GM21390 (cell line): Measurements from ENCODE around the gene ZNF423.
"Not testable (repeated sequence)": the region's sequence is repeated elsewhere in the genome, so short reads cannot be mapped to it uniquely, and the experiment has no call there.

Experiments
- ATAC-seq: cut with Tn5 transposase; IDR thresholded peaks from one replicate; pipeline ENCODE4 v1.9.1; 2021; ENCODE audit not compliant: unreplicated experiment

Gene ZNF423

GRCh38 chr16:49698931-49699840, 156.7 kb downstream of the ZNF423 start:
- ATAC-seq: no peak

DNA sequence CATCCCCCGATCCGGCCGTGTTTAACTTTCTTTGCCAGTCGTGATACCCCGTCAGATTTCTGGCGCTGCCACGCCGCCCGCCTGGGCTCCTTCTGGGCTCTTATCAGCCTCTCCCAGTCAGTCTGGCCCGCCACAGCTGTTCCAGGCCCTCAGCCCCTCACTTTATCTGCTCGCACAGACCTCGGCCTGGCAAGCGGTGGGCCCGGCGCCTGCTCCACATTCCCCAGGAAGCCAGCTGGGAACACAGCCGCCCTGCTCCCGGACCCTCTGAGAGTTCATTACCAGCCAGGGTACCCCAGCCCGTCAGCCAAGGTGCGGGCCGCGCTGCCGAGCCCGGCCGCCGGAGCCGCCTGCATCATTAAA, 157.5 kb downstream of the ZNF423 start:
- ATAC-seq: no peak

DNA sequence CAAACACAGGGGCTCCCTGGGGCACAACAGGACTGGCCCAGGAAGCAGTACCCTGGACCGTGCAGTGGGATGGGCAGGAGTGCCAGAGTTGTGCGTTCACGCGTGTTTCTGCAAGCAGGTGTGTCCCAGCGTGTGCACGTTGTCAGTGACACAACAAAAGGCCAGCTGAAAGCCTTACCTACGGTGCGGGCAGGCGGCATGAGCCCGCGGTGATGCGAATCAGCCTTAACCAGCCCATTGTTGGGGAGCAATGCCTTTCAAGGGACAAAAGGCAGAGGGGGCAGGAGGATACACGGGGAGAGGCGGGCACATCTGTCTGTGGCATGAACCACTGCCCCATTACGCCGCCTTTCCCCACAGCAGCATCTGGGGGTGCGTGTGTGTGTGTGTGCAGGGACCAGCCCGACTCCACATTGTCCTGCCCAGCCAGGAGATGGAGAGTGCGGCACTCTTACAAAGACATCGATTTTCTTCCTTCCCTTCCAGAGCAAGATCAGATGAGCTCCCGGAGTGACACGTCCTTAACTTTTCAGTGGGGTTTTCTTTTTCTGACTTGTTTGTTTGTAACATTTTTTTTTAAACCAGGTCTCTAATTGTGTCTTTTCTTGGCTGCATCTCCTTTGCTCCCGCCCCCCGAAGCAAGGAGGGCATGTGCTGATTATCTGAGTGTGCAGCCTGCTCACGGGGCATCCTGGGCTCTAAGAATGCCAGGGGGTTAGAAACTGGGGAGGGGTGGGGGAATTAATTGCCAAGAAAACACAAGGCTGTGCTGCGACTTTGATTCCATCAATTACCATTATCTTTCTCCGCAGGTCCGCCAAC, 158.1 kb downstream of the ZNF423 start:
- no peak for ATAC-seq

DNA sequence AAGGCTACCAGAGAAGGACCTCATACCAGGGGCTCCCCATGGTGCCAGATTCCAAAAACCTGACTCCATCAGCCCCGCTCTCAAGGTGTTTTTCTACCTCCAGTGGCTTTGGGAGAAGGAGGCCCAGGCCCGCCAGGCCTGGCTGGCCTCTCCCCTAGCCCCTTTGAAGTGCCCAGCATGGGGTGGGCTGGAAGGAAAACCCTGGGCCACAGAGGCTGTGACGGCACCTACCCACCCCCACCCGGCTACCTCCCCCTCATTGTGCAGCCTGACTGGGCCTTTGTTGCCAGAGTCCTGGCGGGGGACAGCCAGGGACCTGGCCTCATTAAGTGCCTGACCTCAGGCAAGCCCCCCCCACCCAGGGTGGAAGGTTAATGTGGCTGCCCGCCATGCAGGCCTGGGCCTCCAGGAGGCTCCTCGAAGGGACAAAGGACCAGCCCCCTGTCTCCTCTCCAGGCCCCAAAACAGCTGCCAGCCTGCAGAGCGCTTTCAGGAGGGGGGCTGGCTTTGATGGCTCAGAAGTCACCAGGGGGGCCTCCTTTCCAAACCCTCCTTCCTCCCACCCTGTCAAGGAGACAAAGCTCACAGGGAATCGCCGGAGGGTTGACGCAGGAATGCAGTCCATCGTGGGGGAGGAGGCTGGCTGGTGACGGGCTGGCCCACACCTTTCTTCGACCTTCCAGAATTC, 159.4 kb downstream of the ZNF423 start:
- ATAC-seq: no peak

GRCh38 chr16:49695782-49696413, 160.0 kb downstream of the ZNF423 start:
- ATAC-seq: no peak

DNA sequence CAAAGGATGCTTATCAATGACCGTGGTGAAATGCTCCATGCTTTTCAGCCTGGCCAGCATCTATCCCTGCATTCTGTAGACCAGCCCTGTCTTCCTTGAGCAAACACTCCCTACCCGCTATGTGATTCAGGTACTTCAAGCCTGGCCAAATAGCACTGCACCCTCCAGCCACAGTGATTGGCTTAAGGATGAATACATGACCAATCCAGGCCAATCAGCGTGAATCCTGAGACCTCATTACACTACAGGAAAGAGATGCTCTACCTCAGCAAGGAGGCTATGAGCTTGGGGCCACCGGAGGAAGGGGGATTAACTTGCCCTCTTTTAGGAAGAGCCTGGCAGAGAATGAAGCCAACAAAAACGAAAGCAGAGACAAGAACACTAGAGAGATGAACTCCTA, 162.5 kb downstream of the ZNF423 start:
- no peak for ATAC-seq

- no peak for ATAC-seq
These were observed 165.1 kb downstream of the ZNF423 start for GRCh38 chr16:49690778-49691177.

DNA sequence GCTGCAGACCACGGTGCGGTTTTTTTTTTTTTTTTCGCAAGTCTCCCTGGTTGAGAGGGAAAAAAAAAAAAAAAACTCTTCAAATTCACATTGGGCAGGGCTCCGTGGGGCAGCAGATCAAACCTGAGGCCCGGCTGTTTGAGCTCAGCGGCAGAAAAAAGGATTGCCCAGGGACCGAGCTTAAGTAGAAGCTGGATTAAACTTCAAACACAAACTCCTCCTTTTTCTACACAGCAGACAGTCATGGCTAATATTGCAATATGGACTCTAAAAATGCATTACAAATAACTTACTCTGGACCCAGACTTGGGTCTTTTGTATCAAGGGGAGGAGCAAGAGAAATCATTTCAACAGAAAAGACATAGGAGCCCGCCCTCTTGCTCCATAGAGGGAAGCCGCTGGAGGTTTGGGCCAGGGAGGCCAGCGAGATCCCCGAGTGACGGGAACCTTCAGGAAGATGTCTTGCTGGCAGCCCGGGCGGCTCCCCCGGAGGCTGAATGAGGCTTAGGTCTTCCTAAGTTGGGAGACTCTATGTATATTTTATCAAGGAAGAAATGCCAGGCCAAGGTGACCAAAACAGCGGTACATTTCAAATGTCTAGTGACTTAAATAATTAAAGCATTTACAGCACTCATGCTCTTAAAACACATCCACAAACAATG, 167.7 kb downstream of the ZNF423 start:
- no peak for ATAC-seq

GRCh38 chr16:49687476-49688002, 168.4 kb downstream of the ZNF423 start:
- ATAC-seq: no peak

- no peak for ATAC-seq
These were observed 171.2 kb downstream of the ZNF423 start for GRCh38 chr16:49684696-49685095.

DNA sequence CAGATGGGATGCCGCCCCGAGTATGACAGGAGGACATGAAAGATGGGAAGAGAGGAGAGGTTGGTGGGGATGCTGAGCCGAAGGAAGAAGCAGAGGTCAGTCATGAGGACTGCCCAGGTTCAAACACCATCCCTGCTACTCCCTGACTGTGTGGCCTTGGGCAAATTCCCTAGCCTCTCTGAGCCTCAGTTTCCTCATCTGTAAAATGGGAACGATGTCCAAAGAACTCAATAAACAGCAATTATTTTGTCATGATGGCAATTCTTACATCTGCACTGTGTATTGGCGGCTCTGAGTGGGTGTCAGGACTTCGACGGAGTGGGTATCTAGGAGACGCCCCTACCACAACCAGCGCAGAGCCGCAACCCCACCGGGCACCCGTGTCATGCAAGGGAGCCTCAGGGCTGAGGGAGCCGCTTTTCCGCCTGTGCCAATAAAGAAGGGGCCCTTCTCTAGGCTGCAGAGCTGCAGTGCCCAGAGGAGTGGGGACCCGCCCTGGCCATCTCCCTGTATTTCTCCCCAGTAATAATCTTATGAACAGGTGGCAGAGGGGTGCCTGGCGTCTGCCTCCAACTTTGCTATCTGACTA, 173.2 kb downstream of the ZNF423 start:
- ATAC-seq: no peak

- no peak for ATAC-seq
These were observed 174.6 kb downstream of the ZNF423 start for GRCh38 chr16:49681217-49681883.

- ATAC-seq: no peak
These were observed 176.8 kb downstream of the ZNF423 start for GRCh38 chr16:49679095-49679494.

DNA sequence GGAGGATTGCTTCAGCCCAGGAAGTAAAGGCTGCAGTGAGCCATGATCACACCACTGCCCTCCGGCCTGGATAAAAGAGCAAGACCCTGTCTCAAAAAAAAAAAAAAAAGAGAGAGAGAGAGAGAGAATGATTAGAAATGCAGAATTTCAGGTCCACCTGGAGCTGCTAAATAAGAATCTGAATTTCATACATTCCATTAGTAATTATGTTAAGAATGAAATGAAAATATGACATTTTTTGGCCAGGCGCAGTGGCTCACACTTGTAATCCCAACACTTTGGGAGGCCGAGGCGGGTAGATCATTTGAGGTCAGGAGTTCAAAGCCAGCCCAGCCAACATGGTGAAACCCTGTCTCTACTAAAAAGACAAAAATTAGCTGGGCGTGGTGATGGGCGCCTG, 178.3 kb downstream of the ZNF423 start:
- ATAC-seq: not testable (repeated sequence)

DNA sequence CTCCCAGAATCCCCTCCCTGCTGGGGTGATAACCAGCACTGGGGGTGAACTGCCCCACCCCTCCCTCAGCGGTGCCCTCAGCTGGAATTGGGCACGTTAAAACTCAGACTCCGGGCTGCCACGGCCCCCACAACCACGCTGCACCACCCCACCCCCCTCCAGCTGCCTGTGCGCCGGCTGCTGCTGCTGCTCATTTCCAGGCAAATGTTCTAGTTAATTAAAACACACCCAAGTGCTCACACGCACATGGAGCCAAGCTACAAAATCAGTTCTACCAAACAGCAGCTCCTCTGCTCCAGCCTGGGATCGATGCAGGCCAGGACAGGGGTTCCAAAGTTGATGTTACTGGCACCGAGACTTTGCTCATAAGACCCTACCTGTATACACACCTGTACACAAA, 180.5 kb downstream of the ZNF423 start:
- no peak for ATAC-seq

DNA sequence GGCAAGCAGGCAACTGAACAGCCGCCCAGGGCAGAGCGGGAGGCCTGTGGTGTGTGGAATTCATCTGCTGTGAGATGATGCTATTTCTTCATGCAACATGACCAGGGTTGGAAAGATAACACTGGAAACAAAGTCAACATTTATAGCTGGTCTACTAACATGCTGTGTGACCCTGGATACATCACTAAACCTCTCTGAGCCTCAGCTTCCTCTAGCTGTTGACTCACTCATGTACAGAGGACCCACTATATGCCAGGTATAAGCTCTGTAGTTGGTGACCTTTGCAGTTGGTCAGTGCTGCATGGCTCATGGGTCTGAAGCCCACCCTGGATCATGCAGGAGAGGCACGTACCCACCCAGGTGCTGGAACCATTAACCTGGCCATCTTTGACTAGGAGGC, 180.9 kb downstream of the ZNF423 start:
- no peak for ATAC-seq

DNA sequence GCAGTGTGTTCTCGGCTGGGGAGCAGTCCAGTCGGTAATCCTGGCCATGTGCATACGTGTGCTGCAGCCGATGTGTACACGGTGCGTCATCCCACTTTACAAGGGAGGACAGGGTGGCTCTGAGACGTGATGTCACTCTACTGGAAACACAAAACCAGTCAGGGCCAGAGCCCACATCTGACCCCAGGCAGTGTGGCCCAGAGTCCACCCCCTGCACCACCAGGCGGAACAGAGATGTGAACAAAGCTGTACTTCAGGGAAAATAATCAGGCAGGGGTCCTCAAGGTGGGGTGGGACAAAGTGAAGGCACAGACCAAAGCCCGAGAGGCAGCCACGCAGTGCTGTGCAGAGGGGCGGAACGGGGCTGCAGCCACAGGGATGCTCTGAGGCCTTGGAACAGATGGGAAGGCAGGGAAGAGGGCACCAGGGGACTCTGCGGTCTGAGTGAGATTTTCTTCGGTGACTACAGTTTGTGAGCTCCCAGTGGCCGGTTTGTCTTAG, 181.5 kb downstream of the ZNF423 start:
- ATAC-seq: no peak

DNA sequence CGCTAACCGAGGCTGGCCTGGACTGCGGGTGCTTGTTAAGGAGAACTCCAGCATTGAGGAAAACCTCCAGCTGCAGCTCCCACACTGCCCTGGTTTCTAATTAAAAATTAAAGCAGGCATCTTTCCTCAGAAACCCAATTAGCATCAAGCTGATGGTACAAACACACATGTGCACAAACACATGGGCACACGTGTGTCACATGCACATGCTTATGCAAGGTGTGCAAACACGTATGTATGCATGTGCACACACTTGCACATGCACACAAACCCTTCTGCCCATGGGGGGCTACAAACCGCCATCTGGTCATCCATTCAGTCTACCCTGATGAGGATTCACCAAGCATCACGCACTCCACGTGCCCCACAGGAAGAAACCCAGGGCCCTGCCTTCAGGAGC, 182.5 kb downstream of the ZNF423 start:
- no peak for ATAC-seq

DNA sequence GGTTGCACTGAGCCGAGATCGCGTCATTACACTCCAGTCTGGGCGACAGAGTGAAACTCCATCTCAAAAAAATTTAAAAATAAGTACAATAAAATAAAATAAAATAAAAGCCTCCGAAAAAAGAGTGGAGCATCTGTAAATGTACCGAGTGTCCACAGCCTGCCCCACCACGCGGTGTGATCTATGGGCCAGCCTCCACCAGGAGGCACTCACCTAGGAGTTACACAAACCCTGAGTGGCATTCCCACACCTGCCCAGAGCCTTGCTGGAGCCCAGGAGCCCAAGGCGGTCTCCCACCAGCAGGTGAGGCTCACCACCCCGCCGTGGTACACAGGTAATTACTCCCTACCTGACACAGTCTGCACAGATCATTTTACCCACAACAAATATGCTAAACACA, 183.2 kb downstream of the ZNF423 start:
- ATAC-seq: no peak
